BJ (cell line): Measurements from ENCODE around the gene NRG3. TPM values are rescaled to one million over a fixed set of nuclear protein-coding genes. Genes with fewer than 3 reads are reported as not detected.

Source experiments
- CTCF ChIA-PET: fragments of 350-600 bp; formaldehyde crosslinking; extraction: SDS; loops from one replicate; lab custom pipeline; 2021; ENCODE audit warnings: antibody characterized with exemption, inconsistent platforms; lab: Yijun Ruan, JAX
- POLR2A ChIA-PET: fragments of 300-600 bp; sonication (Branson Sonifier 250); formaldehyde crosslinking; extraction: SDS; loops from one replicate; lab custom pipeline; 2021; ENCODE audit warnings: antibody characterized with exemption; lab: Charles Lee
- DNase-seq: peaks from one replicate; pipeline ENCODE4 v3.0.0-alpha.2; 2011; ENCODE audit warnings: low read depth
- H3K27me3 ChIP-seq: 2 replicates; pipeline ENCODE4 v1.6.0; 2011; ENCODE audit warnings: low read length; ENCODE audit not compliant: control insufficient read depth, insufficient read depth
- H3K36me3 ChIP-seq: 2 replicates; pipeline ENCODE4 v1.5.1; 2011; ENCODE audit warnings: low read length; ENCODE audit not compliant: control insufficient read depth, insufficient read depth
- H3K4me3 ChIP-seq: 2 replicates; pipeline ENCODE4 v1.5.1; 2011; ENCODE audit warnings: low read depth, mild to moderate bottlenecking, control low read depth, low read length
- polyA plus RNA-seq: library from polyadenylated mRNA; depleted of rRNA; stranded (reverse); fragments of >200 nt; gene quantifications from 2 replicates; pipeline ENCODE4 v1.2.3, GENCODE V29; 2011
- TF ChIP-seq, protein P1 (sequence below): IDR thresholded peaks from 2 replicates; pipeline ENCODE4 v1.5.1; 2011; ENCODE audit warnings: low read depth, mild to moderate bottlenecking, control low read depth, inconsistent platforms, low read length, moderate library complexity; ENCODE audit not compliant: insufficient read depth

NRG3 gene
- polyA plus RNA-seq, 1 experiment, result not detected

DNA sequence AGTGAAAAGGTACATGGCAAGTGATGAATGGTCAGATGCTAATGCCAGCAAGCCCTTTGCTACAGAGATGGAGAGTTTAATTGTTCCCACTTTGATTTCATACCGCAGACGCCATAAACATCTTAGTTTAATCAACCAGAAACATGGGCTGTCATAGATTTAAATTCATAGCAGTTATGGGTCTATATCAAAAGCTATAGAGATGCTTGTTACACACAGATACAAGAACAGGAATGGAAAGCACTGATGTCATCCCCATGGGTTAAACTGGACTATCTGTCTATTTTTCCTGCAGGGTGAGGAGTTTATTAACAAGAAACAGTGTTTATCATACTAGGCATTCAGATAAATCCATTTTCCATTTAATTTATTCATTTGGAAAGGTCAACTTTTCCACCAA lies 409.2 kb downstream of the NRG3 start:
- Histone ChIP-seq H3K36me3 (no peaks in the 10 kb centered on the region), H3K27me3 (no peaks in the 10 kb centered on the region), H3K4me3 (no peak overlapping the region)
- no peak for DNase-seq
- TF ChIP-seq, protein P1, sequence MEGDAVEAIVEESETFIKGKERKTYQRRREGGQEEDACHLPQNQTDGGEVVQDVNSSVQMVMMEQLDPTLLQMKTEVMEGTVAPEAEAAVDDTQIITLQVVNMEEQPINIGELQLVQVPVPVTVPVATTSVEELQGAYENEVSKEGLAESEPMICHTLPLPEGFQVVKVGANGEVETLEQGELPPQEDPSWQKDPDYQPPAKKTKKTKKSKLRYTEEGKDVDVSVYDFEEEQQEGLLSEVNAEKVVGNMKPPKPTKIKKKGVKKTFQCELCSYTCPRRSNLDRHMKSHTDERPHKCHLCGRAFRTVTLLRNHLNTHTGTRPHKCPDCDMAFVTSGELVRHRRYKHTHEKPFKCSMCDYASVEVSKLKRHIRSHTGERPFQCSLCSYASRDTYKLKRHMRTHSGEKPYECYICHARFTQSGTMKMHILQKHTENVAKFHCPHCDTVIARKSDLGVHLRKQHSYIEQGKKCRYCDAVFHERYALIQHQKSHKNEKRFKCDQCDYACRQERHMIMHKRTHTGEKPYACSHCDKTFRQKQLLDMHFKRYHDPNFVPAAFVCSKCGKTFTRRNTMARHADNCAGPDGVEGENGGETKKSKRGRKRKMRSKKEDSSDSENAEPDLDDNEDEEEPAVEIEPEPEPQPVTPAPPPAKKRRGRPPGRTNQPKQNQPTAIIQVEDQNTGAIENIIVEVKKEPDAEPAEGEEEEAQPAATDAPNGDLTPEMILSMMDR, result no peak
- ChIA-PET CTCF (no interaction called here), POLR2A (no interaction called here)

DNA sequence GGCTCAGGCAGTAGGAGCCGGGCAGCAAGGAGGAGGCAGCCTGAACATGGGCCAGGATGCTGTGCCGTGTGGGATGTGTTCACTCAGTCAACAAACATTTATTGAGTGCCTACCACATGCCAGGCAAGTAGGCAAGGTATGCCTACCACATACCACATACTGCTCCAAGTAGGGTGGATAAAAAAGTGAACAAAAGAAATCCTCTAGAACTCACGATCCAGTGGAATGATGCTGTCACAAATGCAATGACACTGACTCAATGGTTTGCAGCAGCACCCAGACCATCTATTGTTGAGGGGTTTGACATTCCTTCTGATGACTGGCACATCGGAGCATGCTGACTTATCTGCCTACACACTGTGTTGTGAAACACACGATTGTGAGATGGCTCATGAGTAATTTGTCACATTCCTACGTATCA lies 413.5 kb downstream of the NRG3 start:
- no peaks in the 10 kb centered on the region for H3K36me3 ChIP-seq
- TF ChIP-seq, protein P1, result no peak
- ChIA-PET POLR2A (no interaction called here), CTCF (no interaction called here)
- H3K27me3 ChIP-seq, result no peaks in the 10 kb centered on the region
- no peak overlapping the region for H3K4me3 ChIP-seq
- DNase-seq, result peak; percentile 4

DNA sequence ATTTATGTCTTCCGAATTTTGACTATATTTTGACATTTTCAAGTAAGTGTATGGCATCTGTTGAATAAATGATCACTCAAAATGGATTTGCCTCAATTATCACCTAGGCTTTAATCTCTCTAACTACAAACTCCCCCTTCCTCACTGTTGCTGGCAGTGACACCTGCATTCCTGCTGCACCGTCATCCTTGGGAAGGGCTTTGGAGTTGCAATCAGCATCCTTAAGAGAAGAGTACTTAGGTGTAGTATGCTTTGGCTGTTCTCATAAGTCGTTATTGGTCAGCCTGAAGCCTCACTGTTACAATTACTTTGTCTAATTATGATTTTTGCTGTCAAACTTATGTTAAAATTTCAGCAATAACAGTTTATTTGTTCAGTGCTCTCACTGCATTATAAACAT lies 415.0 kb downstream of the NRG3 start:
- Histone ChIP-seq H3K27me3 (no peaks in the 10 kb centered on the region), H3K36me3 (no peaks in the 10 kb centered on the region), H3K4me3 (no peak overlapping the region)
- CTCF ChIA-PET, result no interaction called here
- POLR2A ChIA-PET, result no interaction called here
- DNase-seq, result no peak
- TF ChIP-seq, protein P1, result no peak

DNA sequence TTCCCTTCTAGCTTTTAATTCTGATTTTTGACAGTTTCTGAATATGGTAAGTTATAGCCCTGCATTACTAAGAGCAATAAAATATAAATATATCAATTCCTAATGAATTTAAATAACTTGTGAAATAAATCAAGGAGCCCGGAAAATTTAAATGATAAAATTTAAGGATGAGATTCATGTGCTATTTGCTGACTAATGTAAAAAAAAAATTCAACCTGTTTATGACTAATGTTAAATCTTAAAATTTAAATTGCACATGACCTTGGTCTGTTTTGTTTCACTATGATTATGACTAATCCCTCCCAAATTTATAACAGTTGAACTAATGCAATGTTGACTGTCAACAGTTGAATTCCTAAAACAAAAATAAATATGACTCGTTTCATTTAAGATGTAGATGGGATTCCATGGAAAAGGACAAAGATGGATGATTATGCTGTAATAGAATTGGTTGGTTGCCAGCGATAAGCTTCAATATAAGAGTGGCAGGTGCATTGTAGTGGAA lies 419.9 kb downstream of the NRG3 start:
- POLR2A ChIA-PET, result no interaction called here
- DNase-seq, result no peak

DNA sequence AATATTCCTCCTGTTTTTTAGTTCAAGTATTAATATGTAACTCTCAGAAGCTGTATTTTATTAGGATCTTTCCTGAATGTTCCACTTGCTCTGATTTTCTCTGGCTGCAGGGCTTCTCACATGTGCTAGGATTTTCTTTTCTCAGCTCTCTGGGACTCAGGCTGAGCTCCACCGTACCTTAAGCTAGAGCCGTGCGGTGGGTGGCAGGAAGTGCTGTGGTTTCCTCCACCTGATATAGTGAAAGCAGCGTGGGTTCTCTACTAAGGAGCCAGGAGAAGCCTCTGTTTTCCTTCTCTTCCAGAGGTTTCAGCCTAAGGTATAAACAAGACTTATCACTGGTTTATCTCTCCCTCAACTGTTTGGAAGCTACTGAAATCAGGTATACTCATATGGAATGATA lies 433.6 kb downstream of the NRG3 start:
- H3K36me3 ChIP-seq, result no peaks in the 10 kb centered on the region
- H3K4me3 ChIP-seq, result no peak overlapping the region
- TF ChIP-seq, protein P1, result no peak
- H3K27me3 ChIP-seq, result no peaks in the 10 kb centered on the region
- no peak for DNase-seq
- POLR2A ChIA-PET, result no interaction called here
- CTCF ChIA-PET, result no interaction called here

More for the DNA sequence above, 419.9 kb downstream of the NRG3 start:
- CTCF ChIA-PET, result no interaction called here
- TF ChIP-seq, protein P1, result no peak
- no peak overlapping the region for H3K4me3 ChIP-seq
- H3K27me3 ChIP-seq, result no peaks in the 10 kb centered on the region
- no peaks in the 10 kb centered on the region for H3K36me3 ChIP-seq
